GM12891 (cell line): ENCODE measurements around the gene RNF169.

ENCODE experiments used
- DNase-seq: peaks from one replicate; pipeline ENCODE4 v3.0.0; 2011; ENCODE audit warnings: low spot score; ENCODE audit not compliant: insufficient read length
- FAIRE-seq: peaks from 2 replicates; lab custom pipeline; 2011; peaks lifted over from hg19 to GRCh38; lab: Jason Lieb, UNC
- PAX5 ChIP-seq: IDR thresholded peaks from 2 replicates; pipeline ENCODE4 v1.6.1; 2011; ENCODE audit warnings: low read length, moderate library complexity, mild to moderate bottlenecking; ENCODE audit not compliant: insufficient read depth, severe bottlenecking
- POLR2A ChIP-seq: IDR thresholded peaks from 2 replicates; pipeline ENCODE4 v1.6.1; 2011; ENCODE audit warnings: low read depth, low read length, control low read depth
- POLR2AphosphoS5 ChIP-seq: IDR thresholded peaks from 2 replicates; pipeline ENCODE4 v1.6.1; 2011; ENCODE audit warnings: low read depth, low read length, control low read depth
- POU2F2 ChIP-seq: IDR thresholded peaks from 2 replicates; pipeline ENCODE4 v1.6.1; 2011; ENCODE audit warnings: low read depth, mild to moderate bottlenecking, control low read depth, low read length, moderate library complexity
- SPI1 ChIP-seq: IDR thresholded peaks from 2 replicates; pipeline ENCODE4 v1.6.1; 2011; ENCODE audit warnings: low read depth, low read length, control low read depth
- TAF1 ChIP-seq: IDR thresholded peaks from 2 replicates; pipeline ENCODE4 v1.6.1; 2011; ENCODE audit warnings: low read depth, low read length, control low read depth

RNF169 gene

GRCh38 chr11:74769055-74769707, 20.5 kb downstream of the RNF169 start:
- no peak for DNase-seq
- peak; percentile 5 for FAIRE-seq
- TF ChIP-seq TAF1 = no peak
- TF ChIP-seq POLR2AphosphoS5 = no peak
- TF ChIP-seq POLR2A = no peak
- no peak for TF ChIP-seq POU2F2
- no peak for TF ChIP-seq SPI1
- TF ChIP-seq PAX5 = no peak

GRCh38 chr11:74770456-74770855, 21.8 kb downstream of the RNF169 start:
- DNase-seq (no peak), FAIRE-seq (peak; percentile 26)
- no peak for TF ChIP-seq POLR2A
- no peak for TF ChIP-seq PAX5
- TF ChIP-seq POU2F2 = no peak
- TF ChIP-seq SPI1 = no peak
- no peak for TF ChIP-seq POLR2AphosphoS5
- no peak for TF ChIP-seq TAF1

- no peak for DNase-seq
- no peak for FAIRE-seq
- TF ChIP-seq SPI1 = no peak
- no peak for TF ChIP-seq TAF1
- no peak for TF ChIP-seq POLR2AphosphoS5
- no peak for TF ChIP-seq POLR2A
- no peak for TF ChIP-seq POU2F2
- no peak for TF ChIP-seq PAX5
Measured at GRCh38 chr11:74771139-74771538, 22.5 kb downstream of the RNF169 start.

GRCh38 chr11:74773476-74773875, 24.8 kb downstream of the RNF169 start:
- FAIRE-seq (no peak), DNase-seq (no peak)
- TF ChIP-seq SPI1 = no peak
- TF ChIP-seq PAX5 = no peak
- TF ChIP-seq TAF1 = no peak

GRCh38 chr11:74775762-74776161, 27.1 kb downstream of the RNF169 start:
- TF ChIP-seq POU2F2 (no peak), TAF1 (no peak), POLR2AphosphoS5 (no peak), POLR2A (no peak), SPI1 (no peak), PAX5 (no peak)
- FAIRE-seq (no peak), DNase-seq (no peak)

- DNase-seq (no peak), FAIRE-seq (no peak)
Measured at GRCh38 chr11:74776546-74776945, 27.9 kb downstream of the RNF169 start.

GRCh38 chr11:74777038-74777437, 28.4 kb downstream of the RNF169 start:
- no peak for FAIRE-seq
- TF ChIP-seq POLR2A = no peak
- no peak for DNase-seq

More at GRCh38 chr11:74776546-74776945, 27.9 kb downstream of the RNF169 start:
- TF ChIP-seq SPI1 (0 out of 2 replicates have a peak, but pooled peaks have one; percentile 3), TAF1 (no peak)

- FAIRE-seq (no peak), DNase-seq (no peak)
- TF ChIP-seq PAX5 = no peak
- TF ChIP-seq TAF1 = no peak
- TF ChIP-seq POU2F2 = no peak
- TF ChIP-seq POLR2A = no peak
- TF ChIP-seq SPI1 = no peak
- no peak for TF ChIP-seq POLR2AphosphoS5
Measured at GRCh38 chr11:74777877-74778276, 29.2 kb downstream of the RNF169 start.

GRCh38 chr11:74778581-74778980, 29.9 kb downstream of the RNF169 start:
- DNase-seq (no peak), FAIRE-seq (no peak)
- TF ChIP-seq SPI1 (no peak), POLR2A (no peak), PAX5 (no peak), TAF1 (no peak)

- FAIRE-seq (no peak), DNase-seq (no peak)
- TF ChIP-seq SPI1 (no peak), TAF1 (no peak), POLR2AphosphoS5 (no peak), POLR2A (no peak)
Measured at GRCh38 chr11:74780248-74781005, 31.8 kb downstream of the RNF169 start.

- peak; percentile 89 for FAIRE-seq
- no peak for TF ChIP-seq POU2F2
- TF ChIP-seq SPI1 = peak; percentile 45
- TF ChIP-seq TAF1 = no peak
- no peak for TF ChIP-seq POLR2A
- TF ChIP-seq POLR2AphosphoS5 = no peak
- no peak for TF ChIP-seq PAX5
- DNase-seq = peak; percentile 18
Measured at GRCh38 chr11:74783241-74783871, 34.7 kb downstream of the RNF169 start.
